ENCODE results near the gene TFF2. TPM values are rescaled to one million over a fixed set of nuclear protein-coding genes. Genes with fewer than 3 reads are reported as not detected.

The TFF2 gene
- total RNA-seq (not detected), polyA plus RNA-seq (ENCODE audit: insufficient read depth in 1 of 8, insufficient read length in 8 of 8, low replicate concordance in 1 of 8) (under 1 TPM in 2 of 8 donors, not detected in 6; 0.26 to 0.49 TPM)
- long read RNA-seq, donor 1: 0 reads
- long read RNA-seq, donor 2: 0 reads
- long read RNA-seq, donor 3: 0 reads
- long read RNA-seq, donor 4: 0 reads
- long read RNA-seq, donor 5: 0 reads
- long read RNA-seq, donor 6: 0 reads
- long read RNA-seq, donor 7: 0 reads
- long read RNA-seq, donor 8: 0 reads
- long read RNA-seq, donor 9: 0 reads
- long read RNA-seq, donor 10: 0 reads
- long read RNA-seq, donor 11: 0 reads

GRCh38 chr21:42350927-42351426, at the start of gene TFF2:
TSS of gene TFF2 (minus strand) at chr21:42350994. CDS start at chr21:42350957, 37 bp downstream.
- no peak for DNase-seq
- no peaks in the 10 kb centered on the region for H3K9me3 ChIP-seq (replicated peaks; ENCODE audit: control insufficient read depth, low read depth, low read length)
- H3K27me3 ChIP-seq (ENCODE audit: control insufficient read depth, insufficient read depth, low read length): peaks cover 3% of the 10 kb centered on the region
- H3K27ac ChIP-seq (ENCODE audit: low read length): no peak within 1 kb of the TSS
- no peaks in the 10 kb centered on the region for H3K4me1 ChIP-seq (ENCODE audit: control insufficient read depth, insufficient read depth, low read length)
- H3K4me3 ChIP-seq (ENCODE audit: low read length): no peak within 1 kb of the TSS
- WGBS (ENCODE audit: insufficient coverage): 71% methylated on average over 12 of the region's 13 CpGs
- H3K36me3 ChIP-seq (ENCODE audit: control insufficient read depth, insufficient read depth, low read length): no peaks in the 10 kb centered on the region

GRCh38 chr21:42400525-42400924, 49.7 kb upstream of the TFF2 start:
- WGBS (ENCODE audit: insufficient coverage): 60% methylated on average over 1 of the region's 4 CpGs
- no peak overlapping the region for H3K27ac ChIP-seq (ENCODE audit: low read length)
- no peaks in the 10 kb centered on the region for H3K4me1 ChIP-seq (ENCODE audit: control insufficient read depth, insufficient read depth, low read length)
- no peak overlapping the region for H3K4me3 ChIP-seq (ENCODE audit: low read length)
- no peak for DNase-seq
- H3K27me3 ChIP-seq (ENCODE audit: control insufficient read depth, insufficient read depth, low read length): no peaks in the 10 kb centered on the region
- no peaks in the 10 kb centered on the region for H3K36me3 ChIP-seq (ENCODE audit: control insufficient read depth, insufficient read depth, low read length)
- peaks cover 3% of the 10 kb centered on the region for H3K9me3 ChIP-seq (replicated peaks; ENCODE audit: control insufficient read depth, low read depth, low read length)

- Histone ChIP-seq H3K4me1 (ENCODE audit: control insufficient read depth, insufficient read depth, low read length) (peaks cover 2% of the 10 kb centered on the region), H3K9me3 (replicated peaks; ENCODE audit: control insufficient read depth, low read depth, low read length) (peaks cover 3% of the 10 kb centered on the region), H3K36me3 (ENCODE audit: control insufficient read depth, insufficient read depth, low read length) (no peaks in the 10 kb centered on the region), H3K4me3 (ENCODE audit: low read length) (no peak overlapping the region), H3K27ac (ENCODE audit: low read length) (no peak overlapping the region), H3K27me3 (ENCODE audit: control insufficient read depth, insufficient read depth, low read length) (no peaks in the 10 kb centered on the region)
- WGBS (ENCODE audit: insufficient coverage): 49% methylated on average over 10 of the region's 12 CpGs
- DNase-seq: no peak
Measured at GRCh38 chr21:42398436-42399028, 47.7 kb upstream of the TFF2 start.

- H3K27me3 ChIP-seq (ENCODE audit: control insufficient read depth, insufficient read depth, low read length): no peaks in the 10 kb centered on the region
- no peak for DNase-seq
- H3K4me1 ChIP-seq (ENCODE audit: control insufficient read depth, insufficient read depth, low read length): peaks cover 2% of the 10 kb centered on the region
- H3K9me3 ChIP-seq (replicated peaks; ENCODE audit: control insufficient read depth, low read depth, low read length): peaks cover 3% of the 10 kb centered on the region
- H3K36me3 ChIP-seq (ENCODE audit: control insufficient read depth, insufficient read depth, low read length): no peaks in the 10 kb centered on the region
- no peak overlapping the region for H3K27ac ChIP-seq (ENCODE audit: low read length)
- H3K4me3 ChIP-seq (ENCODE audit: low read length): no peak overlapping the region
- 80% methylated on average over 10 of the region's 14 CpGs for WGBS (ENCODE audit: insufficient coverage)
Measured at GRCh38 chr21:42397746-42398394, 47.1 kb upstream of the TFF2 start.

GRCh38 chr21:42396799-42397745, 46.3 kb upstream of the TFF2 start:
- peaks cover 2% of the 10 kb centered on the region for H3K4me1 ChIP-seq (ENCODE audit: control insufficient read depth, insufficient read depth, low read length)
- WGBS (ENCODE audit: insufficient coverage): 74% methylated on average over 16 of the region's 19 CpGs
- H3K4me3 ChIP-seq (ENCODE audit: low read length): no peak overlapping the region
- no peaks in the 10 kb centered on the region for H3K27me3 ChIP-seq (ENCODE audit: control insufficient read depth, insufficient read depth, low read length)
- peaks cover 3% of the 10 kb centered on the region for H3K9me3 ChIP-seq (replicated peaks; ENCODE audit: control insufficient read depth, low read depth, low read length)
- H3K36me3 ChIP-seq (ENCODE audit: control insufficient read depth, insufficient read depth, low read length): no peaks in the 10 kb centered on the region
- no peak overlapping the region for H3K27ac ChIP-seq (ENCODE audit: low read length)
- no peak for DNase-seq

- no peak for DNase-seq
- H3K27ac ChIP-seq (ENCODE audit: low read length): no peak within 1 kb of the TSS
- no peaks in the 10 kb centered on the region for H3K27me3 ChIP-seq (ENCODE audit: control insufficient read depth, insufficient read depth, low read length)
- no peaks in the 10 kb centered on the region for H3K36me3 ChIP-seq (ENCODE audit: control insufficient read depth, insufficient read depth, low read length)
- H3K4me3 ChIP-seq (ENCODE audit: low read length): no peak within 1 kb of the TSS
- WGBS (ENCODE audit: insufficient coverage): 85% methylated on average over 4 of the region's 17 CpGs
- H3K4me1 ChIP-seq (ENCODE audit: control insufficient read depth, insufficient read depth, low read length): peaks cover 2% of the 10 kb centered on the region
- no peaks in the 10 kb centered on the region for H3K9me3 ChIP-seq (replicated peaks; ENCODE audit: control insufficient read depth, low read depth, low read length)
Measured at GRCh38 chr21:42395905-42396651, 45.3 kb upstream of the TFF2 start, which contains the start of gene TMPRSS3. TSS of gene TMPRSS3 (minus strand) at chr21:42396052. CDS start at chr21:42395417, 635 bp downstream.

GRCh38 chr21:42395302-42395701, 44.5 kb upstream of the TFF2 start:
- Histone ChIP-seq H3K4me3 (ENCODE audit: low read length) (no peak overlapping the region), H3K4me1 (ENCODE audit: control insufficient read depth, insufficient read depth, low read length) (peaks cover 2% of the 10 kb centered on the region), H3K9me3 (replicated peaks; ENCODE audit: control insufficient read depth, low read depth, low read length) (no peaks in the 10 kb centered on the region), H3K27me3 (ENCODE audit: control insufficient read depth, insufficient read depth, low read length) (no peaks in the 10 kb centered on the region), H3K27ac (ENCODE audit: low read length) (no peak overlapping the region), H3K36me3 (ENCODE audit: control insufficient read depth, insufficient read depth, low read length) (no peaks in the 10 kb centered on the region)
- 81% methylated on average over 8 of the region's 11 CpGs for WGBS (ENCODE audit: insufficient coverage)
- no peak for DNase-seq

- peaks cover 8% of the 10 kb centered on the region for H3K4me1 ChIP-seq (ENCODE audit: control insufficient read depth, insufficient read depth, low read length)
- no CpG with 5 or more reads among the region's 8 CpGs for WGBS (ENCODE audit: insufficient coverage)
- peaks cover 4% of the 10 kb centered on the region for H3K27me3 ChIP-seq (ENCODE audit: control insufficient read depth, insufficient read depth, low read length)
Measured at GRCh38 chr21:42393443-42393950, 42.7 kb upstream of the TFF2 start.

More at GRCh38 chr21:42393443-42393950, 42.7 kb upstream of the TFF2 start:
- no peaks in the 10 kb centered on the region for H3K9me3 ChIP-seq (replicated peaks; ENCODE audit: control insufficient read depth, low read depth, low read length)
- no peak overlapping the region for H3K27ac ChIP-seq (ENCODE audit: low read length)
- DNase-seq: no peak
- H3K4me3 ChIP-seq (ENCODE audit: low read length): no peak overlapping the region
- H3K36me3 ChIP-seq (ENCODE audit: control insufficient read depth, insufficient read depth, low read length): no peaks in the 10 kb centered on the region

Data from muscle of leg (tissue), 16 donors.